ENCODE measurements around the gene DPYSL5. TPM values are rescaled to one million over a fixed set of nuclear protein-coding genes. Genes with fewer than 3 reads are reported as not detected.

Gene DPYSL5
- total and polyA plus RNA-seq, 10 of the 15 experiments (the other 5 are each of a cell fraction or from before 2014, with no cell fraction given) = not detected

- TF ChIP-seq E2F8 (IDR thresholded peaks at IDR 0.05; ENCODE audit: low read depth, partially characterized antibody) = no peak
These were observed 29.3 kb downstream of the DPYSL5 start (continued) for GRCh38 chr2:26877276-26877675.

- RAD21 ChIA-PET (ENCODE audit: unreplicated experiment) = no interaction called here
- Histone ChIP-seq H3K36me3 (ENCODE audit: control insufficient read depth in 2 of 2, insufficient read depth in 2 of 2, low read length in 1 of 2) (no peaks in the 10 kb centered on the region), H3K4me3 (no peak overlapping the region), H3K79me2 (ENCODE audit: control insufficient read depth, insufficient read depth, low read length) (no peaks in the 10 kb centered on the region), H3K27ac (ENCODE audit: control insufficient read depth, insufficient read depth) (no peak overlapping the region), H3K9me3 (replicated peaks; ENCODE audit: control insufficient read depth, insufficient read depth, low read length) (no peaks in the 10 kb centered on the region), H2AFZ (ENCODE audit: control insufficient read depth, low read depth, low read length) (no peak overlapping the region), H4K20me1 (ENCODE audit: control insufficient read depth, insufficient read depth) (no peaks in the 10 kb centered on the region), H3K9ac (ENCODE audit: control insufficient read depth, insufficient read depth, low read length) (no peak overlapping the region), H3K4me2 (ENCODE audit: control insufficient read depth, insufficient read depth) (no peak overlapping the region), H3K27me3 (replicated peaks in 1 of 2; ENCODE audit: control insufficient read depth in 2 of 2, insufficient read depth in 2 of 2, low read length in 1 of 2) (no peaks in the 10 kb centered on the region; a peak in 1 of 4 replicates), H3K4me1 (ENCODE audit: control insufficient read depth, insufficient read depth, low read length) (no peaks in the 10 kb centered on the region)
- SMC1A ChIA-PET (ENCODE audit: uncharacterized antibody, unreplicated experiment) = no interaction called here
- WGBS (ENCODE audit: insufficient coverage, insufficient replicate concordance, low lambda C conversion rate, missing lambda C conversion rate) = 23% methylated on average over 2 of the region's 2 CpGs
- POLR2A ChIA-PET = no interaction called here
- no TSS peak for BruUV-seq (replicated peaks)
- FAIRE-seq (no peak), DNase-seq (ENCODE audit: low read depth, low spot score) (no peak), ATAC-seq (no peak)
- intact Hi-C loops (cut with micrococcal nuclease; ENCODE audit: unreplicated experiment) = no loop called here
- CTCF ChIA-PET = no interaction called here
- in situ Hi-C loops (cut with MboI) = no loop called here
- no peak for TF ChIP-seq YY1 (IDR thresholded peaks at IDR 0.05; ENCODE audit: low read depth, low read length)
- no peak for TF ChIP-seq STAT1 (conservative IDR thresholded peaks at IDR 0.05)
- no peak for TF ChIP-seq IRF5 (IDR thresholded peaks at IDR 0.05; ENCODE audit: borderline replicate concordance)
- TF ChIP-seq MYB (IDR thresholded peaks at IDR 0.05; ENCODE audit: borderline replicate concordance, low read depth, low read length) = no peak
- TF ChIP-seq BCL11A (IDR thresholded peaks at IDR 0.05; ENCODE audit: low read depth, low read length) = no peak
- TF ChIP-seq RCOR1 (conservative IDR thresholded peaks at IDR 0.05; ENCODE audit: low read depth, low read length) = no peak
- TF ChIP-seq E2F4 (IDR thresholded peaks at IDR 0.05; ENCODE audit: low read depth, low read length) = no peak
- TF ChIP-seq ZBTB4 (CRISPR knock-in tag; IDR thresholded peaks at IDR 0.05) = no peak
- no peak for TF ChIP-seq CHD1 (IDR thresholded peaks at IDR 0.05; ENCODE audit: low read depth, low read length)
- TF ChIP-seq GATAD2B (conservative IDR thresholded peaks at IDR 0.05; ENCODE audit: low read depth) = no peak
- TF ChIP-seq BHLHE40 (IDR thresholded peaks at IDR 0.05; ENCODE audit: borderline replicate concordance in 1 of 2, low read depth in 2 of 2, low read length in 1 of 2) = no peak
- no peak for TF ChIP-seq TBL1XR1 (IDR thresholded peaks at IDR 0.05; ENCODE audit: low read depth, low read length)
- TF ChIP-seq RELA (IDR thresholded peaks at IDR 0.05; ENCODE audit: borderline replicate concordance, partially characterized antibody) = no peak
- TF ChIP-seq NFXL1 (IDR thresholded peaks at IDR 0.05; ENCODE audit: borderline replicate concordance) = no peak
- no peak for TF ChIP-seq CREB1 (IDR thresholded peaks at IDR 0.05; ENCODE audit: low read depth)
These were observed 32.2 kb downstream of the DPYSL5 start for GRCh38 chr2:26880161-26880560.

Data from GM12878 (cell line).